GM19238 (cell line): Measurements from ENCODE around the gene GIMAP7.
"Not testable (repeated sequence)": the region's sequence is repeated elsewhere in the genome, so short reads cannot be mapped to it uniquely, and the experiment has no call there.

Experiments
- DNase-seq: peaks from one replicate; pipeline ENCODE4 v3.0.0; 2011; ENCODE audit warnings: low spot score; ENCODE audit not compliant: insufficient read length

The GIMAP7 gene

DNA sequence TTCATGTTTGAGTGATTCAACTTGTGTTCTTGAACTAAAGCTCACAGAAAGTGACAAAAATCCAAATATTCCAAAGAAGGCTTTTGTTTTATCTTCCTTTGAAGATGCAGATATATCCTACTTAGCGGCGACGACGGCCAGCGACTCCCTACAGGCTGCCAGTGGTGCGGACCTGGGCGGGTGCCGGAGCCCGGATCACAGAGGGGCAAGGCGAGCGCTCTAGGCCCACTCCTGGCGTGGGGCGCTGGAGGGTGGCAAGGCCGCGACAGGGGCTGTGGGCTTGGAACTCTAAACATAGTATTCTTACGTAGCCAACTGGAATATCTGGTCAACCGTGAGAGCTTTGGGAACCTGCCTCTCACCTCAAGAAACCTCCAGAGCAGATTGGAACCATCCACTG is 914 bp upstream of the GIMAP7 start:
- no peak for DNase-seq

- no peak for DNase-seq
These were observed 826 bp downstream of the GIMAP7 start for GRCh38 chr7:150515248-150516147.

DNA sequence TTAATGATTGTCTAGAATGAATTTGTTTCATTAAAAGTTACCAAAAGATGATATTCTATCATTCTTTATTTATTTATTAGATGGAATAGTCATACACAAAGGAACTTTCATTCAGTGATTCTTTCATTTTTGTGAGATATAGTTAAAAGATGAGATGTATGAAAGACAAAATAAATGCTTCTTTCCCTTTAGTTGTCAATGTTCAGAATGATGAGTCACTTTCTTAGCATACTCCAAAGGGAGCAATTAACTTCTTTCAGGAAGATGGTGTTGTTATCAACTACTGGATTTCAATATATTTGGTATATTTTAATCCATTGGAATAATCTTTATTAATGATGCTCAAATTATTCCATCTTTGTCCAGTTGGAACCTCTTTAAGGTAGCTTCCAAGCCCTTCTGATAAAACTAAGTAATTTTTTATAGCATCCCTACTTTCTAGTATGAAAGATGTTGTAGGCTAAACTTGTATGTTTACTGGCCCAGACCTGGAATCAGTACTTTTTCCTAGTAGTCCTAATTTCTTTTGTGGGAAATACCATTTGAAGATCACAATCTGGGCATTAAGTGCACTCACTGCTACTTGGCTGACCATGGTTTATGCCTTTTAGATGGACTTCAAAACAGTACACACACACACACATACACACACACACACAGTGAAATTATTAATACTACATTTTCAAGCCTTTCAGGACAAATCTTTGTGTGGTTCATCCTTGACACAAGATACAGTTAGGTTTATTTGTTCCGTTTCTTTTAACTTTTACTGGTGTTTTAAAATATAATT is 2.5 kb downstream of the GIMAP7 start:
- no peak for DNase-seq

GRCh38 chr7:150519310-150519709 is 4.6 kb downstream of the GIMAP7 start:
- DNase-seq, result no peak

- DNase-seq, result no peak
These were observed 5.5 kb downstream of the GIMAP7 start for GRCh38 chr7:150520145-150520544.

DNA sequence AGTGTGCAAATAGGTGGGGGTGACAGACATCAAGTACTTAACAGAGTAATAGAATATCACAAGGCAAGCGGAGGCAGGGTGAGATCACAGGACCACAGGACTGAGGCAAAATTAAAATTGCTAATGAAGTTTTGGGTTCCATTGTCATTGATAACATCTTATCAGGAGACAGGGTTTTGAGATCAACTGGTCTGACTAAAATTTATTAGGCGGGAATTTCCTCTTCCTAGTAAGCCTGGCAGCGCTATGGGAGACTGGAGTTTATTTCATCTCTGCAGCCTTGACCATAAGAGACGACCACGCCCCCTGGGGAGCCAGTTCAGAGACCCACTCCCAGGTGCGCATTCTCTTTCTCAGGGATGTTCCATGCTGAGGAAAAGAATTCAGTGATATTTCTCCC is 8.3 kb downstream of the GIMAP7 start:
- DNase-seq, result not testable (repeated sequence)

- no peak for DNase-seq
These were observed 9.3 kb downstream of the GIMAP7 start for GRCh38 chr7:150524018-150524417.

DNA sequence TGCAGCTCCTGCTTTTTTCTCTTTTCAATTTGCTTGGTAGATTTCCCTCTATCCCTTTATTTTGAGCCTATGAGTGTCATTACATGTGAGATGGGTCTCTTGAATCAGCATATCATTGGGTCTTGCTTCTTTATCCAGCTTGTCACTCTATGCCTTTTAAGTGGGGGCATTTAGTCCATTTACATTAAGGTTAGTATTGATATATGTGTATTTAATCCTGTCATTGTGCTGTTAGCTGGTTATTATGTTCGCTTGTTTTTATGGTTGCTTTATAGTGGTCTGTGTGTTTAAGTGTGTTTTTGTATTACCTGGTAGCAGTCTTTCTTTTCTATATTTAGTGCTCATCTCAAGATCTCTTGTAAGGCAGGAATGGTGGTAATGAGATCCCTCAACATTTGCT is 17.0 kb downstream of the GIMAP7 start:
- DNase-seq, result no peak

- DNase-seq, result no peak
These were observed 23.6 kb downstream of the GIMAP7 start for GRCh38 chr7:150538259-150538658.

- no peak for DNase-seq
These were observed 38.5 kb downstream of the GIMAP7 start for GRCh38 chr7:150553163-150553562.

- no peak for DNase-seq
These were observed 42.0 kb downstream of the GIMAP7 start for GRCh38 chr7:150556521-150557138.

GRCh38 chr7:150560486-150560885 is 45.8 kb downstream of the GIMAP7 start:
- DNase-seq, result no peak

- DNase-seq, result no peak
These were observed 48.2 kb downstream of the GIMAP7 start for GRCh38 chr7:150562919-150563318.

GRCh38 chr7:150564006-150564405 is 49.3 kb downstream of the GIMAP7 start:
- DNase-seq, result no peak

DNA sequence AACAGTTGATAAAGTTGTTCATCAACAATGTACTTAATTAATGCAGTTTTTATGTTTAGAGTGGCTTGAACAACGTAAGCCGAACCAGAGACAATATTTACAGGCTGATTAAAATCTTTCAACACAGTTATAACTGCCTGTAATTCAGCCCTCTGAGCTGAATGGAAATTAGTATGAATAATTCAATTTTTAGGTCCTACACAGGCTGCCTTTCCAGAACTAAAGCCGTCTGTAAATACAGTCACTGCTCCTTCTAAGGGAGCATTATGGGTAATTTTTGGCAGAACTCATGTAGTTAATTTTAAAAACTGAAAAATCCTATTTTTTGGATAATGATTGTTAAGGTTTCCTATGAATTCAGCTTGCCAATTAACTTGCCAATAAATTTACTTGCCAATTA is 49.9 kb downstream of the GIMAP7 start:
- DNase-seq, result no peak

DNA sequence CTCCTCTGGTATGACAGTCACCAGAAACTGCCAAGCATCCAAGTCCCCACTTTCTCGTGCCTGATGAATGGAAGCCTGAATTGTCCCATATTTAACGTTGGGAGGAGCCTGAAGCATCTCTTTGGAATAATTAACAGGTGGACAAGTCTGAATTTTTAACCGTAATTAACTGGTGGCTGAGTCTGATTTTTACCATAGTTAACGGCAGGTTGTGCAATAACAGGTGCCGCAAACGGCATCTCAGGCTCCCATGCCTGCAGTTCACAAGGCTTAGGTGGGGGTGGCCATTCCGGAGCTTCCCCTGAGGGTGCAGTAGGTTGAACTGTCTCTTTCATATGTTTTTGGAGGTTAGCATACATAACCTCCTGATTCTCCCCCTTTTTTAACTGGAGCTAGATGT is 50.6 kb downstream of the GIMAP7 start:
- DNase-seq, result no peak

GRCh38 chr7:150566123-150566522 is 51.5 kb downstream of the GIMAP7 start:
- DNase-seq, result no peak

GRCh38 chr7:150566572-150566971 is 51.9 kb downstream of the GIMAP7 start:
- no peak for DNase-seq

- DNase-seq, result no peak
These were observed 52.5 kb downstream of the GIMAP7 start, which contains the start of gene GIMAP4 for GRCh38 chr7:150567169-150567568. Gene GIMAP4 (plus strand): TSS chr7:150567390. CDS start chr7:150569902, 2,512 bp downstream.

DNA sequence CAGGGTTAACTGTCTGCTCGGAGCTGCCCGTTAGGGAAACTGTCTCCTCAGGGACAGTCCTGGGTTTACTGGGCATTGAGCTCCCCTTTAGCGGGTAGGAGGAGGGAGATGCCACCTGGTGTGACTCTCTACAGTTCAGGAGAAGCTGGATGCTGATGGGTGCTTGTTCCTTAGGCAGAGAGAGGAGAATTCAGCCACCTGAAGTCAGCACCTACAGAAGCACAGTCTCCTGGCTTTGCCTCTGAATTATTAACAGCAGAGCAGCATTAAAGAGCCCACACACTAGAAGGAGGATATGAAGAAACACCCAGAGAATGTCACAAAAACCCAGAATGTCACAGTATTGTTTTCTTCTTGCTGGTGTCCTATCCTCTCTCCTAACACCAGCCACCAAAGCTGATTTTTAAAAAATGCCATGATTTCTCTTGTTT is 53.2 kb downstream of the GIMAP7 start:
- no peak for DNase-seq

GRCh38 chr7:150568714-150569113 is 54.0 kb downstream of the GIMAP7 start:
- DNase-seq, result no peak
